ENCODE data around the gene KAZN.
"Not testable (repeated sequence)": the region's sequence is repeated elsewhere in the genome, so short reads cannot be mapped to it uniquely, and the experiment has no call there.

KAZN gene

DNA sequence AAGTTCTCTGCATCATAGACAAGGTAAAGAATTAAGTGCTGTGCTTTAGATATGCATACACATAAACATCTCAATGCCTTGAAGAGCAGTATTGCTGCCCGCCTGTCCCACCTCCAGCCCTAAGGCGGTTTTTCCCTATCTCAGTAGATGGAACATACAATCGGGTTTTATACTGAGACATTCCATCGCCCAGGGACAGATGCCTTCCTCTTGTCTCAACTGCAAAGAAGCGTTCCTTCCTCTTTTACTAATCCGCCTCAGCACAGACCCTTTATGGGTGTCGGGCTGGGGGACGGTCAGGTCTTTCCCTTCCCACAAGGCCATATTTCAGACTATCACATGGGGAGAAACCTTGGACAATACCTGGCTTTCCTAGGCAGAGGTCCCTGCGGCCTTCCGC is 537.1 kb downstream of the KAZN start:
- DNase-seq (ENCODE audit: low read depth in 2 of 2): not testable (repeated sequence)

- no peak for DNase-seq (ENCODE audit: low read depth in 2 of 2)
Observed at GRCh38 chr1:15137809-15138208, 539.3 kb downstream of the KAZN start.

GRCh38 chr1:15139654-15140350 is 541.3 kb downstream of the KAZN start:
- DNase-seq (ENCODE audit: low read depth in 2 of 2): no peak

- DNase-seq (ENCODE audit: low read depth in 2 of 2): no peak
Observed at GRCh38 chr1:15141935-15142539, 543.6 kb downstream of the KAZN start.

- DNase-seq (ENCODE audit: low read depth in 2 of 2): no peak
Observed at GRCh38 chr1:15145327-15145726, 546.8 kb downstream of the KAZN start.

GRCh38 chr1:15146142-15146680 is 547.7 kb downstream of the KAZN start:
- DNase-seq (ENCODE audit: low read depth in 2 of 2): no peak

DNA sequence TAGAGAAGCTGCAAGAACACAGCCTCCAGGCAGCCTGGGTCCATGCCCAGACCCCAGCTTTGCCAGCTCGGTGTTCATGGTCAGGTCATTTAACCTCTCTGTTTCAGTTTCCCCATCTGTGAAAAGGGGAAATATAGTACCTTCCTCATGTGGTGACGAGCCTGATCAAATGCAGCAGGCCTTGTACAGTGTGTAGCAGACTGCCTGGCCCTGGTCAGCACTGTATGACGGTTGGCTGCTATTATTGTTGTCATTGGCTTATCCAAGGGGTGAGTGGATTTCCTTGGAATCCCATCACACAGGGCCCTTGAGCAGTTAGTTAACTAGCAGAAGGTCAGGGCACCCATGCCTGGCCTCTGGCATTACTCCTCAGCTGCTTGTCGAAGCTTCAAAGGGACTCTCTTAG is 548.5 kb downstream of the KAZN start:
- DNase-seq (ENCODE audit: low read depth in 2 of 2): no peak

GRCh38 chr1:15148004-15148403 is 549.5 kb downstream of the KAZN start:
- DNase-seq (ENCODE audit: low read depth in 2 of 2): no peak

DNA sequence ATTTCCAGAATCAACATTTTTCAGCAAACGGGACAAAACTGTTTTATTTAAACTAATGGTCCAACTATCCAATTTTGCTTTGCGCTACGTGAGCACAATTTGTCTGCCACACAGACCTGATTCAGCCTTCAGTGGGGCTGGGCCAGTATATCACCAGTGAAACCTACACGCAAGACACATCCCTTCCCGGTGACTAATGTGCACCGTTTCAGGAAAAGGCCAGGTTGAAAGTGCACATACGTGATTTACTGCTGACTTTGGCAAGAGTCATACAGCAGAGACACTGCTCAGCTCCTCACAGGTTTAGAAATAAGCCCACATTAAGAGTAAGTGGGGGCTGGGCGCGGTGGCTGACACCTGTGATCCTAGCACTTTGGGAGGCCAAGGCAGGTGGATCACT is 550.0 kb downstream of the KAZN start:
- no peak for DNase-seq (ENCODE audit: low read depth in 2 of 2)

GRCh38 chr1:15148941-15149340 is 550.5 kb downstream of the KAZN start:
- DNase-seq (ENCODE audit: low read depth in 2 of 2): no peak

DNA sequence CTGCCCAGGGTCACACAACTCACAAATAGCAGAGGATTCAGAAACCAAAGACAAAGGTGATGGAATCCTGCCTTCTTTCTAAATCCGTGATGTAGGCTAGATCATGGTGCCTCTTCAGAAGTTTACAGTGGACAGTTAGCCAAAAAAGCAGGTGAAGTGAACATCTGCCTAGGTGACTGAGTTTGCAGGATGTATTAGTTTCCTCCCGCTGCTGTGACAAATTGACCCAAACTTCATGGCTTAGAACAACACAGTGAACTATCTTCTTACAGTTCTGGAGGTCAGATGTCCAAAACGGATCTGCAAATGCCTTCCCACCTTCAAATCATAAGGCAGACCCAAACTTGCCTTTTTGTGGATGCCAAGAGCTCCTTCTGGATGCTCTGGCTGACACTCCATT is 551.9 kb downstream of the KAZN start:
- DNase-seq (ENCODE audit: low read depth in 2 of 2): no peak

- no peak for DNase-seq (ENCODE audit: low read depth in 2 of 2)
Observed at GRCh38 chr1:15151377-15151806, 552.9 kb downstream of the KAZN start.

- DNase-seq (ENCODE audit: low read depth in 2 of 2): no peak
Observed at GRCh38 chr1:15151871-15152270, 553.4 kb downstream of the KAZN start.

DNA sequence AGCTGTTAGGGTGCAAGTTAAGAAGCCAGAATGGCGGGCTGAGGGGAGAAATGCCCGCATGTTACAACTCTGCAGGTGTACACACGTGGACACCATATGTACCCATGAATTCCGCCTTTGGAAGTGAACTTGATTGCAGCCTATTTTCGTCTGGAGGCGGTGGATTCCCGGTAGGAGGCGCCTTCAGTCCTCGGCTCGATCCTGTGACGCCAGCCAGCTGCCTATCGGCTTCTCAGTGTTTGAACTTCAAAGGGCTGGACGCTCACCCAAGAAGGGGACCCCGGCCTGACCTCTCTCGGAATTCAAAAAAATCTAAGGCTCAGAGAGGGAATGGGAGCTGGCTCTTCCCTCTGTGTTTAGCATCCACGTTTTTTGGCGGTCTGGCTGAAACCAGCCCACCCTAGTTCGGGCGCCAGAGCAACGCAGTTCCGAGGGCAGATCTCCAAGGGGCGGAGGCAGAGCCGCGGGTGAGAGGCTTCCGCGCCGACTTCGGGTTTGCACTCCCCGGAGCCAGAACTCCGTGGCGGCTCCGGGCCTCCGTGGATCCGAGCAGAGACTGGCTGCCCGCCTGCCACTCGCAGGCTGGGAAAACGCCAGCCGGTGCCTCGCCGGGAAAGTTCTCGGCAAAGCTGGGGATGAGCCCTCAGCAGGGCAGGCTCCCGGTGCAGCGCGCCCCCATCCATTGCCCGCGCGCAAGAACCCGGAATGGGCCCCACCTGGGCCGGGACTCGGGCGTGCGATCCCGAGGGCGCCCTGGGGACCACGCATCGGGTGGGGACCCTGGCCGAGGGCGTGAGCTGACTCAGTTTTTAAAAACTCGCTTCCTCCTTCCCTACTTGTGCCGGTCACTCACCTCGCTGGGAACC is 554.1 kb downstream of the KAZN start:
- no peak for DNase-seq (ENCODE audit: low read depth in 2 of 2)

GRCh38 chr1:15153184-15153841 is 554.8 kb downstream of the KAZN start, which contains the start of gene TMEM51:
TMEM51 (plus strand) TSS chr1:15153747; CDS start chr1:15215088, 61,341 bp downstream.
- no peak for DNase-seq (ENCODE audit: low read depth in 2 of 2)

DNA sequence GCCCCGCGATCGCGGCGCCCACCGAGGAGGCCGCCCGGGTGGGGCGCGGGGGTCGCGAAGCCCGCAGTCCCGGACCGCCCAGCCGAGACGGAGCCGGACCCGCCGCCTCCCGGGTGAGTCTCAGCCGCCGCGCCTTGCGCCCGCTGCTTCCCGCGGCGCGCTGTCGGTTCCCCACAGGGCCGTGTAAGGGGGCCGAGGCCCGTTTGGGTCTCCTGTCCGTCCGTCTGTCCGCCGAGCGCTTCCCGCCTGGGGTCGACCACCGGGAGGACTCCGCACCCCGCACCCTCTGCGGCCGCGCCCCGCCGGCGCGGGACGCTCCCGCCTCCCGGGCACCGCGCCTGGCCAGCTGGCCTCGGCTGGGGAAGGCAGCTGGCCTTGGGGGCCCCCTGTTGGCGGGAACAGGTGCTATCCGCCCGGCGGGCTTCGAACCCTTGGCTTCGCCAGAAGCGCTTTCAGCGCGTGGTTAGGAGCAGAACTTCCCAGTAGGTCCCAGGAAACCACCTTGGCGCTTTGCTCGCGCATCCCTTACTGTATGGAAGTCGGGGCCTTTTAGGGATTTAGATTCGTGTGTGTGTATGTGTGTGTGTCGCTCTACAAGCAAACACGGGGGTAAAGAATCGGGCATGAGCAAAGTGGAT is 555.5 kb downstream of the KAZN start:
- DNase-seq (ENCODE audit: low read depth in 2 of 2): no peak

- no peak for DNase-seq (ENCODE audit: low read depth in 2 of 2)
Observed at GRCh38 chr1:15154480-15155036, 556.1 kb downstream of the KAZN start.

GRCh38 chr1:15155191-15155590 is 556.7 kb downstream of the KAZN start:
- DNase-seq (ENCODE audit: low read depth in 2 of 2): no peak

DNA sequence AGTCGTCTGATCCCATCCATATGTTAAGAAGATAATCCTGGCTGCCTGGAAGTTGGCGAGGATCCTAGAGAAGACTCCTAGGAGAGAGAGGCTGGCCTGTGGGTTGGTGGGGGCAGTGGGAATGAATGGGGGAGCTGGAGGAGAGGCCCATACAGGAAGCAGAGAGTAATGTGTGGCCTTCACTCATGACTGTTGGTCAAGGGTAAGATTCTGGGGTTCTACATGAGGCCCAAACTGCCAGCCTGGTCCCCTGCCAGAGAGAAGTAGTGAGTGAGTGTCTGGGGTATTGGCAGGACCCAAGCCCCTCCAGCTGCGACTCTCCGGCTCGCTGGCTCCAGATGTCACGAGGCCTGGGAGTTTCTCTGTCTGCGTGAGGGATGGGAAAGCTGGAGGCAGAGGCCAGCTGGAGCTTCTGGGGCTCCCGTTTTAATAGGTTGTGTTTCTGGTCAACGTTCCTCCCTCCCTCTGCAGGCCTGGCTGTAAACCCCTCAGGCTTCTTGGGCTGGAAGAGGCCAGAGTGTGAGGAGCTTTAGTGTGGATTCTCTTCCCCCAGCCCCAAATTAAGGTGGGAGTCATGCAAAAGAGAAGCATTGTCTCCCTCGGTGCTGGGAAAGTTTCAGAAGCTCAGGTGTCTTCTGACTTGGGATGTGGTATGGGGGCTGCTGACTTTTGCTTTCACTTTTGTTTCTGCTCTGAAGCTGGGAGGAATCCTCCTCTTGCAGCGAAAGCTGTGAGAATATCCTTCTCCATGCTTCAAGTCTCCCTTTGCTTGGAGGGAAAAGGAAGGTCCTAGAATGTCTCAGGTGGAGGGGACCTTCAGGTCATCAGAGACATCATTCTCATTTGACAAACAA is 557.6 kb downstream of the KAZN start:
- no peak for DNase-seq (ENCODE audit: low read depth in 2 of 2)

- DNase-seq (ENCODE audit: low read depth in 2 of 2): no peak
Observed at GRCh38 chr1:15156807-15157380, 558.4 kb downstream of the KAZN start.
